SHP77 (cell line): Measurements from ENCODE around the gene OCA2.

Experiments used
- DNase-seq, 2 experiments: peaks; one replicate each; lab custom pipeline; 2025; lab: John Stamatoyannopoulos, UW

OCA2 gene

GRCh38 chr15:28104326-28104725 is 5.2 kb upstream of the OCA2 start:
- no peak for DNase-seq

GRCh38 chr15:28103831-28104230 is 4.7 kb upstream of the OCA2 start:
- no peak for DNase-seq

- no peak for DNase-seq
Observed at GRCh38 chr15:28101983-28102441, 2.9 kb upstream of the OCA2 start.

- DNase-seq, result no peak
Observed at GRCh38 chr15:28101201-28101600, 2.1 kb upstream of the OCA2 start.

- no peak for DNase-seq
Observed at GRCh38 chr15:28100516-28101195, 1.5 kb upstream of the OCA2 start.

GRCh38 chr15:28099555-28100140 is 533 bp upstream of the OCA2 start:
- no peak for DNase-seq

- no peak for DNase-seq
Observed at GRCh38 chr15:28098360-28098765, 752 bp downstream of the OCA2 start.

- DNase-seq, result no peak
Observed at GRCh38 chr15:28097656-28098359, 1.3 kb downstream of the OCA2 start.

GRCh38 chr15:28096670-28097431 is 2.3 kb downstream of the OCA2 start:
- DNase-seq, result no peak

GRCh38 chr15:28096411-28096669 is 2.8 kb downstream of the OCA2 start:
- DNase-seq, result no peak

GRCh38 chr15:28094732-28095521 is 4.2 kb downstream of the OCA2 start:
- no peak for DNase-seq

- no peak for DNase-seq
Observed at GRCh38 chr15:28093752-28094535, 5.2 kb downstream of the OCA2 start.

GRCh38 chr15:28091313-28091712 is 7.8 kb downstream of the OCA2 start:
- DNase-seq, result no peak

GRCh38 chr15:28086175-28086703 is 12.9 kb downstream of the OCA2 start:
- peak; percentile 21 to 33 for DNase-seq

GRCh38 chr15:28085489-28086174 is 13.5 kb downstream of the OCA2 start:
- DNase-seq, result no peak

GRCh38 chr15:28084547-28084946 is 14.6 kb downstream of the OCA2 start:
- no peak for DNase-seq

GRCh38 chr15:28082891-28083684 is 16.0 kb downstream of the OCA2 start:
- DNase-seq, result no peak

- no peak for DNase-seq
Observed at GRCh38 chr15:28081594-28081993, 17.5 kb downstream of the OCA2 start.

- no peak for DNase-seq
Observed at GRCh38 chr15:28080386-28080785, 18.7 kb downstream of the OCA2 start.
